Neuronal stem cell (in vitro differentiated cells): Measurements from ENCODE around the gene RNU1-3.
"Not testable (repeated sequence)": the region's sequence is repeated elsewhere in the genome, so short reads cannot be mapped to it uniquely, and the experiment has no call there.

Source experiments
- DNase-seq: peaks from one replicate; pipeline ENCODE4 v3.0.0-alpha.2; 2013; ENCODE audit warnings: low spot score
- H2AFZ ChIP-seq: one replicate; pipeline ENCODE4 v1.6.1; 2013; ENCODE audit warnings: mild to moderate bottlenecking, low read length, inconsistent platforms
- H2AK5ac ChIP-seq: 2 replicates; pipeline ENCODE4 v1.6.1; 2013; ENCODE audit warnings: low read depth, mild to moderate bottlenecking, inconsistent platforms, low read length, moderate library complexity, mixed read lengths
- H2BK120ac ChIP-seq: 2 replicates; pipeline ENCODE4 v1.6.1; 2013; ENCODE audit warnings: low read depth, mild to moderate bottlenecking, inconsistent platforms, low read length, moderate library complexity, mixed read lengths
- H2BK12ac ChIP-seq: one replicate; pipeline ENCODE4 v1.6.1; 2013; ENCODE audit warnings: low read length, inconsistent platforms
- H2BK15ac ChIP-seq: 2 replicates; pipeline ENCODE4 v1.6.1; 2013; ENCODE audit warnings: mild to moderate bottlenecking, low read length, inconsistent platforms, mixed read lengths
- H2BK5ac ChIP-seq: one replicate; pipeline ENCODE4 v1.6.1; 2013; ENCODE audit warnings: inconsistent platforms, mild to moderate bottlenecking, low read length, moderate library complexity
- H3K14ac ChIP-seq: one replicate; pipeline ENCODE4 v1.6.1; 2013; ENCODE audit warnings: low read length, inconsistent platforms
- H3K18ac ChIP-seq: 2 replicates; pipeline ENCODE4 v1.6.1; 2013; ENCODE audit warnings: low read length, inconsistent platforms
- H3K23ac ChIP-seq: 2 replicates; pipeline ENCODE4 v1.6.1; 2013; ENCODE audit warnings: low read depth, mild to moderate bottlenecking, mixed read lengths, low read length, inconsistent platforms; ENCODE audit not compliant: poor library complexity
- H3K27ac ChIP-seq: replicated peaks from 3 replicates; pipeline ENCODE4 v1.5.1; 2013; ENCODE audit warnings: low read length, inconsistent platforms
- H3K27me3 ChIP-seq, 3 experiments: 2 replicates each; pipeline ENCODE4 v1.6.1; 2013; ENCODE audit warnings: low read length in 3 of 3, mild to moderate bottlenecking in 2 of 3, inconsistent platforms in 1 of 3, low read depth in 1 of 3, mixed read lengths in 1 of 3, moderate library complexity in 1 of 3; ENCODE audit not compliant: control insufficient read depth in 3 of 3, insufficient read depth in 3 of 3
- H3K36me3 ChIP-seq, 2 donors: replicated peaks in 1 of 2; 2 replicates each; pipeline ENCODE4 v1.6.1; 2013; ENCODE audit warnings: low read length in 2 of 2; ENCODE audit not compliant: control insufficient read depth in 2 of 2, insufficient read depth in 2 of 2
- H3K4ac ChIP-seq: 2 replicates; pipeline ENCODE4 v1.6.1; 2013; ENCODE audit warnings: inconsistent platforms, mild to moderate bottlenecking, low read length, moderate library complexity
- H3K4me1 ChIP-seq, 2 donors: 1 replicate in 1 of 2; 2 replicates in 1 of 2; pipeline ENCODE4 v1.6.1; 2013; ENCODE audit warnings: low read length in 2 of 2, low read depth in 1 of 2; ENCODE audit not compliant: control insufficient read depth in 2 of 2, insufficient read depth in 1 of 2
- H3K4me2 ChIP-seq: one replicate; pipeline ENCODE4 v1.6.1; 2013; ENCODE audit warnings: mild to moderate bottlenecking, low read length, inconsistent platforms; ENCODE audit not compliant: insufficient read depth, poor library complexity, severe bottlenecking
- H3K4me3 ChIP-seq, 2 donors: 2 replicates each; pipeline ENCODE4 v1.5.1; 2013; ENCODE audit warnings: low read length in 2 of 2, mild to moderate bottlenecking in 2 of 2, inconsistent platforms in 1 of 2, moderate library complexity in 1 of 2
- H3K79me1 ChIP-seq: one replicate; pipeline ENCODE4 v1.6.1; 2013; ENCODE audit warnings: low read depth, mild to moderate bottlenecking, inconsistent platforms, low read length, moderate library complexity
- H3K9ac ChIP-seq: one replicate; pipeline ENCODE4 v1.6.1; 2013; ENCODE audit warnings: mild to moderate bottlenecking, low read depth, low read length, inconsistent platforms; ENCODE audit not compliant: poor library complexity
- H3K9me3 ChIP-seq, 2 donors: replicated peaks in 1 of 2; 2 replicates each; pipeline versions ENCODE3 to v1.6.1; 2013; ENCODE audit warnings: low read length in 2 of 2, mild to moderate bottlenecking in 2 of 2, inconsistent platforms in 1 of 2, low read depth in 1 of 2, mixed read lengths in 1 of 2, moderate library complexity in 1 of 2; ENCODE audit not compliant: control insufficient read depth in 2 of 2, insufficient read depth in 1 of 2
- H4K8ac ChIP-seq: one replicate; pipeline ENCODE4 v1.6.1; 2013; ENCODE audit warnings: low read depth, mild to moderate bottlenecking, inconsistent platforms, low read length, moderate library complexity
- H4K91ac ChIP-seq: one replicate; pipeline ENCODE4 v1.6.1; 2013; ENCODE audit warnings: low read length, low read depth, mild to moderate bottlenecking, inconsistent platforms; ENCODE audit not compliant: poor library complexity
- WGBS, 2 donors: extraction: QIAGEN DNeasy Blood & Tissue Kit; methylation state at CpG; one replicate each; pipeline ENCODE4 v1.1.7; 2013; ENCODE audit warnings: missing lambda C conversion rate in 2 of 2, mixed read lengths in 1 of 2; ENCODE audit not compliant: insufficient read length in 2 of 2, insufficient replicate concordance in 1 of 2; ENCODE audit errors: extremely low coverage in 2 of 2; 5-methylcytosine and 5-hydroxymethylcytosine counted together

RNU1-3 gene

GRCh38 chr1:16712131-16712530, 45.4 kb upstream of the RNU1-3 start:
- not testable (repeated sequence) for H3K4ac ChIP-seq, H3K27me3 ChIP-seq, H2AFZ ChIP-seq, H3K4me3 ChIP-seq, H4K91ac ChIP-seq, H3K14ac ChIP-seq, H2BK12ac ChIP-seq, H2AK5ac ChIP-seq, H3K27ac ChIP-seq, H3K4me1 ChIP-seq, H3K23ac ChIP-seq, H3K9me3 ChIP-seq, H3K79me1 ChIP-seq, H2BK5ac ChIP-seq, H3K18ac ChIP-seq, H2BK15ac ChIP-seq, H3K36me3 ChIP-seq, H2BK120ac ChIP-seq, H3K4me2 ChIP-seq, H3K9ac ChIP-seq, H4K8ac ChIP-seq, DNase-seq
- WGBS, 2 donors: no CpG with 5 or more reads among the region's 5 CpGs

GRCh38 chr1:16710618-16711017, 43.9 kb upstream of the RNU1-3 start:
- not testable (repeated sequence) for H3K4me2 ChIP-seq, H3K27me3 ChIP-seq, H3K18ac ChIP-seq, H3K4me1 ChIP-seq, H4K91ac ChIP-seq, H3K4ac ChIP-seq, H3K9me3 ChIP-seq, H3K4me3 ChIP-seq, H3K9ac ChIP-seq, H2AFZ ChIP-seq, H3K14ac ChIP-seq, H2BK12ac ChIP-seq, H2BK120ac ChIP-seq, H3K27ac ChIP-seq, H3K36me3 ChIP-seq, DNase-seq, H3K23ac ChIP-seq, H2BK5ac ChIP-seq, H3K79me1 ChIP-seq, H2AK5ac ChIP-seq, H4K8ac ChIP-seq, H2BK15ac ChIP-seq
- no CpG with 5 or more reads among the region's 13 CpGs for WGBS, 2 donors

GRCh38 chr1:16709659-16710087, 42.9 kb upstream of the RNU1-3 start:
- not testable (repeated sequence) for H3K9ac ChIP-seq, H3K14ac ChIP-seq, H2BK15ac ChIP-seq, H3K18ac ChIP-seq, H3K23ac ChIP-seq, H3K36me3 ChIP-seq, H3K4me3 ChIP-seq, H3K27ac ChIP-seq, H4K91ac ChIP-seq, H2AK5ac ChIP-seq, DNase-seq, H3K4me1 ChIP-seq, H2BK5ac ChIP-seq, H3K79me1 ChIP-seq, H3K4me2 ChIP-seq, H3K4ac ChIP-seq, H3K27me3 ChIP-seq, H2BK120ac ChIP-seq, H2AFZ ChIP-seq, H4K8ac ChIP-seq, H3K9me3 ChIP-seq, H2BK12ac ChIP-seq
- no CpG with 5 or more reads among the region's 3 CpGs for WGBS, 2 donors

- H3K14ac ChIP-seq, H3K27me3 ChIP-seq, H4K8ac ChIP-seq, H3K23ac ChIP-seq, H3K4me1 ChIP-seq, H2AK5ac ChIP-seq, H3K9me3 ChIP-seq, H3K4me2 ChIP-seq, H4K91ac ChIP-seq, H3K79me1 ChIP-seq, H3K18ac ChIP-seq, H2AFZ ChIP-seq, H3K9ac ChIP-seq, H3K36me3 ChIP-seq, H3K4ac ChIP-seq, H2BK12ac ChIP-seq, H2BK15ac ChIP-seq, H2BK120ac ChIP-seq, DNase-seq, H3K27ac ChIP-seq, H3K4me3 ChIP-seq, H2BK5ac ChIP-seq: not testable (repeated sequence)
- WGBS, 2 donors: no CpG with 5 or more reads among the region's 6 CpGs
Measured at GRCh38 chr1:16708704-16709103, 42.0 kb upstream of the RNU1-3 start.
